HG02870 (cell line): Measurements from ENCODE around the gene ARID1B.
A peak's percentile ranks its signal among the peaks of the same experiment; 100 is the strongest.

Source experiments
- ATAC-seq: cut with Tn5 transposase; IDR thresholded peaks from one replicate; pipeline ENCODE4 v1.9.1; 2021; ENCODE audit warnings: mild to moderate bottlenecking, moderate library complexity; ENCODE audit not compliant: unreplicated experiment

ARID1B gene

GRCh38 chr6:156849806-156850205, 72.6 kb downstream of the ARID1B start:
- ATAC-seq, result no peak

GRCh38 chr6:156850353-156850752, 73.2 kb downstream of the ARID1B start:
- ATAC-seq, result no peak

- ATAC-seq, result no peak
Measured at GRCh38 chr6:156851454-156851921, 74.3 kb downstream of the ARID1B start.

- peak; percentile 58 for ATAC-seq
Measured at GRCh38 chr6:156852147-156852857, 75.1 kb downstream of the ARID1B start.

GRCh38 chr6:156852858-156853216, 75.7 kb downstream of the ARID1B start:
- ATAC-seq, result no peak

GRCh38 chr6:156853733-156854132, 76.6 kb downstream of the ARID1B start:
- no peak for ATAC-seq

- no peak for ATAC-seq
Measured at GRCh38 chr6:156854466-156855161, 77.4 kb downstream of the ARID1B start.

- peak; percentile 41 for ATAC-seq
Measured at GRCh38 chr6:156857573-156857972, 80.4 kb downstream of the ARID1B start.

GRCh38 chr6:156859686-156860085, 82.5 kb downstream of the ARID1B start:
- ATAC-seq, result no peak

- no peak for ATAC-seq
Measured at GRCh38 chr6:156862711-156863110, 85.5 kb downstream of the ARID1B start.

- ATAC-seq, result no peak
Measured at GRCh38 chr6:156863504-156863903, 86.3 kb downstream of the ARID1B start.

GRCh38 chr6:156864557-156864956, 87.4 kb downstream of the ARID1B start:
- ATAC-seq, result no peak

GRCh38 chr6:156865019-156865629, 87.9 kb downstream of the ARID1B start:
- ATAC-seq, result no peak

- peak; percentile 59 for ATAC-seq
Measured at GRCh38 chr6:156866220-156867015, 89.2 kb downstream of the ARID1B start.

GRCh38 chr6:156867121-156867520, 89.9 kb downstream of the ARID1B start:
- no peak for ATAC-seq

GRCh38 chr6:156868385-156868784, 91.2 kb downstream of the ARID1B start:
- no peak for ATAC-seq

GRCh38 chr6:156869980-156870398, 92.8 kb downstream of the ARID1B start:
- ATAC-seq, result no peak

- ATAC-seq, result no peak
Measured at GRCh38 chr6:156870924-156871539, 93.9 kb downstream of the ARID1B start.

GRCh38 chr6:156872903-156873302, 95.7 kb downstream of the ARID1B start:
- no peak for ATAC-seq

- ATAC-seq, result no peak
Measured at GRCh38 chr6:156873654-156874380, 96.6 kb downstream of the ARID1B start.
